ENCODE measurements around the gene CMA1.
"Not testable (repeated sequence)": the region's sequence is repeated elsewhere in the genome, so short reads cannot be mapped to it uniquely, and the experiment has no call there.

The CMA1 gene, protein sequence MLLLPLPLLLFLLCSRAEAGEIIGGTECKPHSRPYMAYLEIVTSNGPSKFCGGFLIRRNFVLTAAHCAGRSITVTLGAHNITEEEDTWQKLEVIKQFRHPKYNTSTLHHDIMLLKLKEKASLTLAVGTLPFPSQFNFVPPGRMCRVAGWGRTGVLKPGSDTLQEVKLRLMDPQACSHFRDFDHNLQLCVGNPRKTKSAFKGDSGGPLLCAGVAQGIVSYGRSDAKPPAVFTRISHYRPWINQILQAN

DNA sequence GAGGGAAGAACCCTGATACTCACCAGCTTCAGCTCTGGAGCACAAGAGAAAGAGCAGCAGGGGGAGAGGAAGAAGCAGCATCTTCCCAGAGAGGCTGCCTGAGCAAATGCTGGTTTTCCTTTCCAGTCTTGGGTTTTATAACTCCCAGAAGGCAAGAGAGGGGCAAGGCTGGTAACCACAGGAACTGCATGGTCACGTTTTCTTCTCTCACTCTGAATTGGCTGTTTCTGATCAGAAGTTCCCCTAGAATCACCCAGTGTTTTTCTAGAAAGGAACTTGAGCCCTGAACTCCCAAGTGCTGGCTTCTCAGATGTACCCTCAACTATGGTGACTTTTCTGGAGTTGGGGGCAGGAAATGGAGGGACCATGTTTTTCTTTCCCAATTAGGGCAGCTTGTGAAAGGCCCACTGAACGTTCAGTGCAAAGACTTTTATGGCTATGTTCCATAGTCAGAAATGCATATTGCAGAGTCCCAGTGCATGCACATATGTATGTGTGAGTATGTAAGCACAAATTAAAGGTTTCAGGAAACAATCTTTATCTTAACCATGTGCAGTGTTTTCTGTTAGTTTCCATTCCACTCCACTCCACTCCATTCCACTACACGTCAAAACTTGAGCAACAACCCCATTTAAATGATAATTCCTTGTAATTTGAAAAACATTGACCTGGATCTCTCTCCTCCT is at the start of gene CMA1:
CMA1 (minus strand) TSS at position 111 of the 686 bp plus-strand sequence; CDS start at position 81, 30 bp downstream.
- no peak for DNase-seq (ENCODE audit: low spot score)
- FAIRE-seq: no peak

DNA sequence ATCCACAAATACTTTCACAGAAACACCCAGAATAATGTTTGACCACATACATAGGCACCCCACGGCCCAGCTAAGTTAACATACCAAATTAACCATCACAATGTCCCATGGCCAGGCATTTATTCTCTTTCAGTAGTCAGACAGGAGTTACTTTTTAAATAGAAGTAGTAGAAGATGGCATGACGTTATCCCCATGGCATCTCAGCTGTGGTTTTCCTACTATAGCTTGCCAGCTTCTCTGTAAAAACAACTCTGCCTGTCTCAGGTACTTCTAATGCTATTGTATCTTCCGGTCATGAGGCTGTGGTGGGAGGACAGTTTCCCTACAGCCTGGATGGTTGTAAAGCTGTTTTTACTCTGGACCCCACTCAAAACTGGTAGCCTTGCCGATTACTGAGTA is 48.7 kb upstream of the CMA1 start:
- DNase-seq (ENCODE audit: low spot score) (peak; percentile 73), FAIRE-seq (peak; percentile 20)

DNA sequence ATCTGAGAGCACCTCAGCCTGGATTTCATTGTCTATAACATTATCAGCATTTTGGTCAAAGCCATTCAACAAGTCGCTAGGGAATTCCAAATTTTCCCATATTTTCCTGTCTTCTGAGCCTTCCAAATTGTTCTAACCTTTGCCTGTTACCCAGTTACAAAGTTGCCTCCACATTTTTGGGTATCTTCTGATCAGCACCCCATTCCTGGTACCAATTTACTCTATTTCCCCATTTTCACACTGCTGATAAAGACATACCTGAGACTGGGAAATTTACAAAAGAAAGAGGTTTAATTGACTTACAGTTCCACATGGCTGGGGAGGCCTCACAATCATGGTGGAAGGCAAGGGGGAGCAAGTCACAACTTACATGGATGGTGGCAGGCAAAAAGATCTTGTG is 41.0 kb upstream of the CMA1 start:
- DNase-seq (ENCODE audit: low spot score); FAIRE-seq: not testable (repeated sequence)

DNA sequence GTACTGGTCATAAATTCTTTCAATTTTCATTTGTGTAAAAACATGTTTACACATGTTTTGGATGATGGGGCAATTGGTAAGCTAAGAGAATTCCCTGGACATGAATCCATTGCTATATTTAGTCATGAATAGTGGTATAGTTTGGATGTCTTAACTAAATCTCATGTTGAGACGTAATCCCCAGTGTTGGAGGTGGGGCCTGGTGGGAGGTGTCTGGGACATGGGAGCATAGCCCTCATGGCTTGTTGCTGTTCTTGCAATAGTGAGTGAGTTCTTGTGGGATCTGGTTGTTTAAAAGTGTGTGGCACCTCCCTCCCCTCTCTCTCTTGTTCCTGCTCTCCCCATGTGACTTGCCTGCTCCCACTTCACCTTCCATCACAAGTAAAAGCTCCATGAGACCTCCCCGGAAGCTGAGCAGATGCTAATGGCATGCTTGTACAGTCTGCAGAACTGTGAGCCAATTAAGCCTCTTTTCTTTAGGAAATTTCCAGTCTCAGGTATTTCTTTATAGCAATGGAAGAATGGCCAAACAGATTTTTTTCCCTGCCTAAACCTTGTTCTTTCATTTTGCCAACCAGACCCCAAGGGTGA is 34.4 kb upstream of the CMA1 start:
- no peak for DNase-seq (ENCODE audit: low spot score)
- FAIRE-seq: peak; percentile 53

DNA sequence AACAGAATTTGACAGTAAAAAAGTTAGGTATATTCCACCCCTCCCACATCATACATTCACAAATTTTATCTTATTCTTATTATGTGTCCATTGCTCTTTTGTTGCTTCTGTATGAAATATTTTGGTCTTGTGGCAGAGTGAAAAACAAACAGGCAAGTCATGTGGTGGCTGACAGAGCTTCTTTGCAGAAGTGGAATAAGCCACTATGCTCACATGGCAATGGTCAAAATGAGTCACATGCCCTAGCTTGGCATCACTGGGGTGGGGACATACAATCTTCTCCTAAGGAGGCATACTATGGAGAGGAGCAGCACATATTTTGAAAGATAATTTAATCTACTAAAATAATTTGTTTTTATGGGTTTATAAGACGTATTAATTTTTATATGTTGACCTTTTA is 27.7 kb upstream of the CMA1 start:
- no peak for DNase-seq (ENCODE audit: low spot score)
- no peak for FAIRE-seq

DNA sequence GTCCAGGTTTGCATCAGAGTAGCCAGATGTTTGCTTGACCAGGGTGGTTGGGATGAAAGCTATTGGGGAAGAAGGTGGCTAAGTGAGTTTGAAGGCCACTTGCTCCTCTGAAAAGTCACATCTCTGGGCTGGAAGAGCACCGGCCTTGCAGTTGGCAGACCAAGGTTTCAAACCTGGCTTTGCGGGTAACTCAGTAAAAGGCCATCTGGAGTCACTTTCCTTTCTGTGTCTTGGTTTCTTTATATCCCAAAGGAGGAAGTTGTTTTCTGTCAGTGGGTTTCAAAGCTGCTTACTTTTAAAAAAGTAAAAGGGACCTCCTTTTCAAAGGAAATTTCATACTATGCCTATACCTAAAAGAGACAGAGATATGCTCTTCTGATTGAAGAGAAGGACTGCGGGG is 26.2 kb upstream of the CMA1 start:
- no peak for FAIRE-seq

DNA sequence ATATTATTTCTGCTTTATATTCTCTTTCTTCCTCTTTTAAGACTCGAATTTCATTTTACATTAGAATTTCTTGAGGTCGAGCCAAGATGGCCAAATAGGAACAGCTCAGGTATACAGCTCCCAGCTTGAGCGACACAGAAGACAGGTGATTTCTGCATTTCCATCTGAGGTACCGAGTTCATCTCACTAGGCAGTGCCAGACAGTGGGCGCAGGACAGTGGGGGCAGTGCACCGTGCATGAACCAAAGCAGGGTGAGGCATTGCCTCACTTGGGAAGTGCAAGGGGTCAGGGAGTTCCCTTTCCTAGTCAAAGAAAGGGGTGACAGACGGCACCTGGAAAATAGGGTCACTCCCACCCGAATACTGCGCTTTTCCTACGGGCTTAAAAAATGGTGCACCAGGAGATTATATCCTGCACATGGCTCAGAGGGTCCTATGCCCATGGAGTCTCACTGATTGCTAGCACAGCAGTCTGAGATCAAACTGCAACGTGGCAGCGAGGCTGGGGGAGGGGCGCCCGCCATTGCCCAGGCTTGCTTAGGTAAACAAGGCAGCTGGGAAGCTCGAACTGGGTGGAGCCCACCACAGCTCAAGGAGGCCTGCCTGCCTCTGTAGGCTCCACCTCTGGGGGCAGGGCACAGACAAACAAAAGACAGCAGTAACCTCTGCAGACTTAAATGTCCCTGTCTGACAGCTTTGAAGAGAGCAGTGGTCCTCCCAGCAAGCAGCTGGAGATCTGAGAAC is 18.0 kb upstream of the CMA1 start:
- FAIRE-seq; DNase-seq (ENCODE audit: low spot score): not testable (repeated sequence)

More for the DNA sequence above, 26.2 kb upstream of the CMA1 start:
- DNase-seq (ENCODE audit: low spot score): no peak

DNA sequence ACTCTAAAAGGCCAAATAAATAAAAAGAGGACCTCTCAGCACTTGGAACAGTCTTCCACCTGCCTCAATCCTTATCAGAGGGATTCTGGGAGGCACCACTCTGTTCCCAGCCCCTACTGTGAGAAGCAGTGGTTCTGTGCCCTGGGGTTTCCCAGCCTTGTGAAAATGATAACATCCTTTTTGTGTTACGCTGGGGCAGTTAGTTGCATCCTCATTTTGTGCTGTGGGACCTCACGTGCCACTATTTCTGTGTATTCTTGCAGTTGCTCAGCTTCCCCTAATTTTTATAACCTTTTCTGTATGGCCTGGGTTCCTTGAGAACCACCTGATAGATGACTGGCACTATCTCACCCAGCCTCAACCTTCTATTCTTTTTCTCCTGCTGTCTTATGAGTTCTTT is 10.8 kb upstream of the CMA1 start:
- DNase-seq (ENCODE audit: low spot score): no peak
- FAIRE-seq: no peak

DNA sequence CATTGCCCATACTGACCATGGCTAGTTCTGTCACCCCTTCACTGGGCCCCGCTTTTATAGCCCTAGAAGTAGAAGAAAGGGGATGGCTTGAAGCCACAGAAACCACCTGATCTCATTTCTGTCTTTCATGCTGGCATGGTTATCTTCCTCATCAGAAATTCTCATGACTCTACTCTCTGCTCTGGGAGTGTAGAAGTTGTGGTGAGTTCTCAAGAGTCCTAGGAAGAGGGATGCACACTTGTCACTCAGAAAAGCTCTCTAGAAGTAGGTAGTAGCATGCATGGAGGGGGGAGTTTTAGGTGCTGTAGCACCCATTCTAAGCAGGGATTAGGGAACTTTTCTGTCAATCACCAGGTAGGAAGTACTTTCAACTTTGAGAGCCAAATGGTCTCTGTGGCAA is 6.1 kb upstream of the CMA1 start:
- DNase-seq (ENCODE audit: low spot score) (no peak), FAIRE-seq (no peak)

DNA sequence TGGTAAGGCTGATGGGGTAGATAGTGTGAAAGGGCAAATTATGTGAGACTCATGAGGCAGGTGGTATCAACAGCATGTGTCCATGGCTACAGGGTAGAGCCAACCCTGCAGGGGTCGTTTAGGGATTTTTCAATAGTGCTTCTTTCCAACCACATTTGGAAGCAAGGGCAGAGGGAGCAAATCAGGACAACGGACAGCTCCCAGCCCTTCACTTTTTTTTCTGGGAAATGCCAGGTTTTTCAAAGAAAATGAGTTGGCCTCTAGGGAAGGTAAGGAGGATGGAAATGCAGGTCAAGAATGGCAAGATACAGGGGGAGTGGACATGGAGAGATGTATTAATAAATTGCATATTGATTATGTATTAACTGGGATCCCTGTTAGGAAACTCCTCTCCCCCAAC is 4.9 kb upstream of the CMA1 start:
- no peak for DNase-seq (ENCODE audit: low spot score)
- no peak for FAIRE-seq

DNA sequence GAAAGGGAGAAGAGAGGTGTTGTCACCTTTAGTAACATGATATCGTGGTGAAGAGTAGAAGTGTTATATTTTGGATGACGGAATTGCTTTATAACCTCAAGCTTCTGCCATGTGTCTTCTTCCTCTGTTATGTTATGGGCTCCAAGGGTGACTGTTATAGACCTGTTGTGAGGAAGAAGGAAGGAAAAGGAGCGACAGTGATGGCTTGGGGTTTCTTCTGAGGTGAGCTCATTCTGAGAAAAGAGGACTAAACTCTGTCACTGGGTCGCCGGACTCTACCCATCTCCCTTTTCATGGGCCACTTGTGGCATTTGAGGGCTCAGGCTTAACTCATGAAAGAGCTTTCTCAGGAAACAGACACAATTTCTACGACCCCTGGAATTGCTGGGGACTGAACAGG is 1.6 kb downstream of the CMA1 start:
- DNase-seq (ENCODE audit: low spot score) (no peak), FAIRE-seq (no peak)

DNA sequence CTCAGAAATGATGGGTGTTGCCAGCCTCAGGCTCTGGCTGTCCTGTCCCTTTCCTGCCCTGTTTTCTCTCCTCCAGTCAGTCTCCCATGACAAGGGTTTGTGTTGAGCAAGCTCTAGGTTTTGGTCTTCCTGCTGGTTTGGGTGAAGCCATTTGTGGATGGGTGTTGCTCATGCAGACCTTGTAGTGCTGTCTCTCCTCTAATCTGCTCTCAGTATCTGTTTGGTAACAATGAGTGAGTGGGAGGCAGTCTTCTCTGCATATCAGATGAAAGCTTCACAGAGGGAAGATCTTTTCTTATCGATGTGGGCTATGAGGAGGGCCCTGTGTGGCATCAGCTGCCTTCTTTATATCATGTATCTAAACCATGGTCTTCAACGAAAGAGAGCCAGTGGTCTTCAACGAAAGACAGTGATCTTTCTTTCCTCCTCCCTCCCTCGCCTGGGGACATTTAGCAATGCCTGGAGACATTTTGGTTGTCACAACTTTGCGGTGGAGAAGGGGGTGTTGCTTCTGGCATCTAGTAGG is 3.6 kb downstream of the CMA1 start:
- no peak for FAIRE-seq

DNA sequence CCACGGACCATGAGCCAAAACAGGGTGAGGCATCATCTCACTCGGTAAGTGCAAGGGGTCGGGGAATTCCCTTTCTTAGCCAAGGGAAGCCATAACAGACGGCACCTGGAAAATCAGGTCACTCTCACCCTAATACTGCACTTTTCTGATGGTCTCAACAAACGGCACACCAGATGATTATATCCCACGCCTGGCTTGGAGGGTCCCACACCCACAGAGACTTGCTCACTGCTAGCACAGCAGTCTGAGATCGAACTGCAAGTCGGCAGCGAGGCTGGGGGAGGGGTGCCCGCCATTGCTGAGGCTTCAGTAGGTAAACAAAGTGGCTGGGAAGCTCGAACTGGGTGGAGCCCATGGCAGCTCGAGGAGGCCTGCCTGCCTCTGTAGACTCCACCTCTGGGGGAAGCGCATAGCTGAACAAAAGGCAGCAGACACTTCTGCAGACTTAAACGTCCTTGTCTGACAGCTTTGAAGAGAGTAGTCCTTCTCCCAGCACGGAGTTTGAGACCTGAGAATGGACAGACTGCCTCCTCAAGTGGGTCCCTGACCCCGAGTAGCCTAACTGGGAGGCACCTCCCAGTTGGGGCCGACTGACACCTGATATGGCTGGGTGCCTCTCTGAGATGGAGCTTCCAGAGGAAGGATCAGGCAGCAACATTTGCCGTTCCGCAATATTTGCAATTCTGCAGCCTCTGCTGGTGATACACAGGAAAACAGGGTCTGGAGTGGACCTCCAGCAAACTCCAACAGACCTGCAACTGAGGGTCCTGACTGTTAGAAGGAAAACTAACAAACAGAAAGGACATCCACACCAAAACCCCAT is 16.3 kb downstream of the CMA1 start:
- not testable (repeated sequence) for DNase-seq (ENCODE audit: low spot score); FAIRE-seq

More for the DNA sequence above, 3.6 kb downstream of the CMA1 start:
- no peak for DNase-seq (ENCODE audit: low spot score)

DNA sequence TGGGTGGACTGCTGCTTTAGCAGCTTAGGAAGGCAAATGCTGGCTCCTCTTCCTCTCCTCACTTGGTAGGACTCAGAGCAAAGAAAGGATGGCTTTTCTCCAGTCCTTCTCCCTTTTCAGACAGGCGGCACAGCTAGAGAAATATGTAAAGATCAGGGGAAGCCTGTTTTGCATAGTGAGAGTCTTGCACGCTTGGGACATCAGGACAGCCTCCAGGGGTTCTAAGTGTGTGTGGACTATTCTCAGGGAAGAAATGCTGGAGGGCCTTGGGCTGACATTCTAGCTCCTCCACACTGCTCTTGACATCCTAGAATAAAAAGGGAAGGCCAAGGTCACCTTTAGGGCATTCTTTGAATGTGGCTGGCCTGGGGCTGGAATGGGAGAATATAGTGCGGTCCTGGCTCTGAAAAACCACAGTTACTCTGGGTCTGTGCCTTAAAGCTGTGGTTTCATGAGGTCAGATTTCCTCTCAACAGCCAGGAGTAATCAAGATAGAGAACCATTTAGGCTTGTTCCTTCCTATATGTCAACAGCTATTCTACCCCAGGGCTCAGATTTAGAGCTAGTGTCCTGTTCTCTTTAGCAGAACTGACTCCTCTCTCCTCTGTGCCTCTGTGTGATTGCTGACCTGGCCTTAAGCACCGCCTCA is 24.3 kb downstream of the CMA1 start:
- DNase-seq (ENCODE audit: low spot score) (peak; percentile 33), FAIRE-seq (no peak)

DNA sequence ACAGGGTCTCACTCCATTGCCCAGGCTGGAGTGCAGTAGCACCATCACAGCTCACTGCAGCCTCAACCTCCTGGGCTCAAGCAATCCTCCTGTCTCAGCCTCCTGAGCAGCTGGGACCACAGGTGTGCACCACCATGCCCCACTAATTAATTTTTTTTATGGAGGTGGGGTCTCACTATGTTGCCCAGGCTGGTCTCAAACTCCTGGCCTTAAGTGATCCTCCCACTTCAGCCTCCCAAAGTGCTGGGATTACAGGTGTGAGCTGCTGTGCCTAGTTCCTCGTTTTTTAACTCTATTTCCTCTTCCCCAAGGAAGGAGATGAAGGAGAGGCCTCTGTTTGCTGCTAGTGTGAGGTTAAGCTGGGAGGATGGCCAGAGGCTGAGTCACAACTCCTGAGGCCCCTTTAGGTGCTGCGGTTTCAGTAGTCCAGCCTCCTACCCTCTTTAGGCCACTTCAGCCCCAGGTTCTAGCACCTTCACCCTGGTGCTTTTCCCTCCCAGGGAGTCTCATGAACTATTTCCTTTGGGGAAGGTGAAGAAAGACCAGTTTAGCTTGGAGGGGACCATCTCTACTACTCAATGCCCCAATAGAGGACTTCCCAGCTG is 25.3 kb downstream of the CMA1 start:
- DNase-seq (ENCODE audit: low spot score): peak; percentile 50

DNA sequence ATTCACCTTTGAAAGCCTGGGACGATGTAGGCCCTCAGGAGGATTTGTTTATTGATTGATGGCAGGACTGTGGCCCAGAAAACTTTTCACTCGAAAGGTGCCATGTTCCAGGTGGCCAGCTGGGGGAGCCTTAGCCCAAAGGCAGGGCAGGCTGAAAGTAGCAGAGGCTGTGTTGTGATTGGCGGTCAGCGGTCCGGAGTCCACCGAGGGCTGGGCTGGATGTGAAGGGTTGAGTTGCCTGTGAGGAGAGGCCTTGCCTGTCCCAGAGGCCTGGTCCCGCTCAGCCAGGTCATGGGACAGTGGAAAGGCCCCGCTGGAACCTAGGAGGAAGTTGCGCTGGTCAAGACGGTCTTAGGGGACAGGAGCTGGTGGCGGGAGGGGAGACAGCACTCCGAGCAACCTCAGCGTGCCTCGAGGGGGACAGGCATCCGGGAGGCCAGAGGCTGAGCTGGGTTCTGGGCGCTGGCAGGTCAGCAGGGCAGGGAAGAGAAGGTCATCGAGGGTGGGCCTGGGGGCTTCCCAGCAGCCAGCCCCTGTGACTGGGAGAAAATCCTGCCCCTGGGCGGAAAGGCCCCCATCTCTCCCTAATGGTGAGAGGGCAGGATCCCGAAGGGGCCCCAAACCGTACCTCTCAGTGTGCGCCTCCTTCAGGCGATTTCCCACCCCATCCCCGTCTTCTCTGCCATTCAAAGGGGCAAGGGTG is 26.3 kb downstream of the CMA1 start:
- no peak for FAIRE-seq
- DNase-seq (ENCODE audit: low spot score): peak; percentile 71

More for the DNA sequence above, 25.3 kb downstream of the CMA1 start:
- not testable (repeated sequence) for FAIRE-seq

DNA sequence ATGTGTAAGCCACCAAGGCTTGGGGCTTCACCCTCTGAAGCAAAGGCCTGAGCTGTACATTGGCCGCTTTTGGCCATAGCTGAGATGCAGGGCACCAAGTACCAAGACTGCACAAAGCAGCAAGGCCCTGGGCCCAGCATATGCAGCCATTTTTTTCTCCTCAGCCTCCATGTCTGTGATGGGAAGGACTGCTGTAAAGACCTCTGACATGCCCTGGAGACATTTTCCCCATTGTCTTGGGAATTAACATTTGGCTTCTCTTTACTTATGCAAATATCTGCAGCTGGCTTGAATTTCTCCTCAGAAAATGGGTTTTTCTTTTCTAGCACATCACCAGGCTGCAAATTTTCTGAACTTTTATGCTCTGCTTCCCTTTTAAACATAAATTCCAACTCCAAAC is 28.1 kb downstream of the CMA1 start:
- FAIRE-seq; DNase-seq (ENCODE audit: low spot score): not testable (repeated sequence)

DNA sequence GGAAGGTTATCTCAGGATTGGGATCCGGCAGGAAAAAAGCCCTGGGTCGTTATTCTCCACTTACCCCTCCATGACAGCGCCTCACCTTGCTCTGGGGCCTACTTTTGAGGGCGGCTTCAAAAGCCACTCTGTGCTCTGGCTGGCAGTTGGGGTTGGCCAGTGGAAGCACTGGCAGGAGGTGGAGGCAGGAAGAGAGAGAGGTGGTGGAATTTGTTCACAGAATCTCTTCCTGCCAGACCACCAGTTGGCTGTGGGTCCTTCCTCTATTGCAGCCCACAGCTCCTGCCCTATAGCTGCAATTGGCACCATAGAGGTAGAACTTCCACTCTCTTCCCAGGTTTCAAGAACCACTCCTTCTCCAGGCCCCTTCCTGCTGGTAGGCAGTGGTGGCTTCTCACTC is 32.8 kb downstream of the CMA1 start:
- no peak for DNase-seq (ENCODE audit: low spot score)

DNA sequence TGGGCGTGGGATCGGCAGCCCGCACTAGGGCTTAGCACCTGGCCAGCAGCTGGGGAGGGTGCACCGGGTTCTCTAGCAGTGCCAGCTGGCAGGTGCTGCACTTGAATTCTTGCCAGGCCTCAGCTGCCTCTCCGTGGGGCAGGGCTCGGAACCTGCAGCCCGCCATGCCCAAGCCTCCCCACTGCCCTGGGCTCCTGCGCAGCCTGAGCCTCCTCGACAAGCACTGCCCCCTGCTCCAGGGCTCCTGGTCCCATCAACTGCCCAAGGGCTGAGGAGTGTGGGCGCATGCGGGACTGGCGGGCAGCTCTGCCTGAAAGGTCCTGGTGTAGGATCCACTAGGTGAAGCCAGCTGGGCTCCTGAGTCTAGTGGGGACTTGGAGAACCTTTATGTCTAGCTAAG is 34.9 kb downstream of the CMA1 start:
- no peak for DNase-seq (ENCODE audit: low spot score)
- FAIRE-seq: no peak

More for the DNA sequence above, 32.8 kb downstream of the CMA1 start:
- FAIRE-seq: no peak
